Nucleus accumbens (tissue), 56 donors: ENCODE measurements around the gene AK8.
A peak's percentile ranks its signal among the peaks of the same experiment; 100 is the strongest.

Source experiments
- DNase-seq, 56 donors: peaks; one replicate each; lab custom pipeline; 2025; lab: John Stamatoyannopoulos, UW

AK8 gene, protein sequence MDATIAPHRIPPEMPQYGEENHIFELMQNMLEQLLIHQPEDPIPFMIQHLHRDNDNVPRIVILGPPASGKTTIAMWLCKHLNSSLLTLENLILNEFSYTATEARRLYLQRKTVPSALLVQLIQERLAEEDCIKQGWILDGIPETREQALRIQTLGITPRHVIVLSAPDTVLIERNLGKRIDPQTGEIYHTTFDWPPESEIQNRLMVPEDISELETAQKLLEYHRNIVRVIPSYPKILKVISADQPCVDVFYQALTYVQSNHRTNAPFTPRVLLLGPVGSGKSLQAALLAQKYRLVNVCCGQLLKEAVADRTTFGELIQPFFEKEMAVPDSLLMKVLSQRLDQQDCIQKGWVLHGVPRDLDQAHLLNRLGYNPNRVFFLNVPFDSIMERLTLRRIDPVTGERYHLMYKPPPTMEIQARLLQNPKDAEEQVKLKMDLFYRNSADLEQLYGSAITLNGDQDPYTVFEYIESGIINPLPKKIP

DNA sequence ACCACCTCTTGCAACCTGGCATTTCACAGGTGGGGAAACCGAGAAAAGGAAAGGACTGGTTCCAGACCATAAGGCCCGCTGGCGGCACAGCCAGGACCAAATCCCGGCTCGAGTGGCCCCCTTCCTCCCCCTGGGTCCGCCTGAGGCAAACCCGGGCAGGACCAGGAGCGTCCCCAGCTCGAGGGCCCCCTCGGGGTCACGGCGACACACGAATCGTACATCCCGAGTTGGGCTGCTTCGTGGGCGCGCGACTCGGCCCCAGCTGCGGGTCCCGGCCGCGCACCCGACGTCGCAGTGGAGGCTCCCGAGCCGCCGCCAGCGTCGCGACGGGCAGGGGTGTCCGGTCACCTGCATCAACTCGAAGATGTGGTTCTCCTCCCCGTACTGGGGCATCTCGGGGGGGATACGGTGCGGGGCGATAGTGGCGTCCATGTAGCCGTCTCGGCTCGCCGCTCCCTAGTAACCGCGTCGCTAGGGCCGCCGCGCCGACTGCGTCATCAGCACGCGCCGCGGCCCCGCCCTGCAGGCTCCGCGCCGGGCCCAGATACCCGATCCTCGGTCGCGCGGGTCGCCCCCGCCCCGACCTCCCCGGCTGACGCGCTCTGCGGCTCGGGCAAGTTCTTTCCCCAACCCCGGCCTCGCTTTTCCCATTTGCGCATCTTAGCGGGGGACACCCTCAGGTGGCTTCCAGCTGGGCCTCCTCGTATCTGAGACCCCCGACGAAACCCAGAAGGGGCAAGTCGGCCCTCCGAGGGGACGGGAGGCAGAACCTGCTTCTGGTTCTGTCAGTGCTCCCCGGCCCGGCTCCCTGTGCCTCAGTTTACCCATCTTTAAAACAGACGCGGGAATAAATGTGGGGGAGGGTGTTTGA is at the start of gene AK8:
TSS of gene AK8 (minus strand) at position 461 of the 871 bp plus-strand sequence. CDS start at position 432, 29 bp downstream.
- peak in 49 of 56 donors; percentile 19 to 78 (median 51) for DNase-seq

DNA sequence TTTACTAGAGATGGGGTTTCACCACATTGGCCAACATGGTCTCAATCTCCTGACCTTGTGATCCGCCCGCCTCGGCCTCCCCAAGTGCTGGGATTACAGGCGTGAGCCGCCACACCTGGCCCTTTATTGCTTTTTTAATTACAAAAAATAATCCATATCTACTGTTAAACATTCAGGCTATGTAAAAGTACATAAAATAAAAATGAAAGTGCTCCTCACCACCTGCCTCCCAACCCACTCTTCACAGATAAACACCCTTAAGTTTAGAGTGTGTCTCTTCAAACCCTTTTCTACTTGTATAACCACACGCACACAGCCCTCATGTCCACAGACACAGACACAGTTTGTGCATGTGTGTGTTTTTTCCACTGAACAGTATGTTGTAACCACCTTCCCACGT is 49.6 kb upstream of the AK8 start:
- DNase-seq, result no peak

GRCh38 chr9:132923346-132923902 is 45.3 kb upstream of the AK8 start:
- DNase-seq, result no peak

DNA sequence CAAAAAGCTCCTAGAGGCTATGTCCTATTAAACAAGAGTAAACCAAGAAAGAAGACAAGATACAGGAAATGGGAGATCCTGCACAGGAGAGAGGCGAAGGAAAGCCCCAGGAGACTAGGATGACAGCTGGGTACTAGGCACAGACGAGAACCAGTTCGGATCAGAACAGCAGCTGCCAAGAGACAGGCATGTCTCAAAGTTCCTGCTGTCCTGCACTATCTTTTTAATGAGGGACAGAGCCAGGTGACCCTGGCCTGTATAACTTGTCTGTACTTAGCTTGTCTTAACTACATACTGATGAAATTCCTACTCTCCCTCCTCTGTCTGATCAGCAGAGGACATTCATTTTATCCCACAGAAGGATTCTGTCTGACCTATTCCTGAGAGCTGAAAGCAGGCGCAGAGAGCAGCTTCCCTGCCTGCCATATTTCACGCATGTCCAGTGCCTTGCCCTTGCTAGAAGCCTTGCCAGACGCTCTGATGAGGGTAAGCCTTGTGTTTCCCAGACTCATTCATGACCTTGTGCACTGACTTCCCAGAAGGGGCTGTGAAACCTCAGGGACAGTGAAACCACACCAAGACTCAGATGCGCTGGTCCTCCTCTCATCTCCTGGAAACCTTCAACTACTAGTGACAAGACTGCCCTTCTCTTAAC is 41.7 kb upstream of the AK8 start:
- DNase-seq, result no peak

DNA sequence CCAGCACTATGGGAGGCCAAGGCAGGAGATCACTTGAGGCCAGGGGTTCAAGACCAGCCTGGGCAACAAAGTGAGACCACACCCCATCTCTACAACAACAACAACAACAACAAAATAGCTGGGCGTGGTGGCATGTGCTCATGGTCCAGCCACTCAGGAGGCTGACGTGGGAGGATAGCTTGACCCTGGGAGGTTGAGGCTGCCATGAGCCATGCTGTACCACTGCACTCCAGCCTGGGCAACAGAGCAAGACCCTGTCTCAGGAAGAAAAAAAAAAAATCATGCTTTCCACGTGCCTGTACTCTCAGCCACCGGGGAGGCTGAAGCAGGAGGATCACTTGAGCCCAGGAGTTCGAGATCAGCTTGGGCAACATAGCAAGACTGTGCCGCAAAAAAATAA is 36.8 kb upstream of the AK8 start:
- DNase-seq, result no peak

DNA sequence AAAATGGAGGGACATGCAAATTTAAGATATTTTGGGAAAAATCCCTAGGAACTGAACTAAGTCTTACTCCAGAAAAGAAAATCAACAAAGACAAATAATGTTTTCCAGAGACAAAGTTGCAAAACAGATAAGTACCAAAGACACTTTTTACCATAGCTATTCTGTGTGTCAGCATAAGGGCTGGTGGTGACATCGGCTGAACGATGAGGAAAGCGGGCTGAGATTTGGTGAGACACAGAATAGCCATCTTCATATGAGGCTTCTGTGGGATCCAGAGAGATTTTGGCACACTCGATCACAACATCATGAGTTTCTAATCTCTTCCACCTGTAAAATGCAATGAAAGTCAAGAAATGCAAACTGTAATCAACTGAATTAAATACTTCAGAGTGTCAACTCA is 34.0 kb upstream of the AK8 start:
- no peak for DNase-seq

DNA sequence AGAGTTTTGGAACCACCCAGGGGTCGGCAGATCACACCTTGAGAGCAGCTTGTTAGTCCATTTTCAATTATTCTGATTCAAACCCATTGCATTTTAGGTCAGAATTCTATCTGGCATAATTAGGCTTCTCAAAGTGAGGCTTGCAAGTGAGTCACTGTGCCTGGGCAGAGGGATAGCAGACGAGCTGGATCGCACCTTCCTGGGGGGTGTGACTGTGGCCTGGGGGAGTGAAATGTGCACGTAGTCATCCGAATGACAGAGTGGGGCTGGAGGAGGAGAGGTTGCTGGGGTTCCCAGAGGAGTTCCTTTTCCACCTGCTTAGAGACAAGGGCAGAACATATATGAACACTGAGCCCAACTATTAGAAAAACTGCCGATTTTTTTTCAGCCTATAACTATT is 32.3 kb upstream of the AK8 start:
- no peak for DNase-seq

GRCh38 chr9:132909311-132909710 is 31.2 kb upstream of the AK8 start:
- no peak for DNase-seq

GRCh38 chr9:132908635-132909034 is 30.6 kb upstream of the AK8 start:
- DNase-seq, result no peak

GRCh38 chr9:132905726-132906125 is 27.6 kb upstream of the AK8 start:
- no peak for DNase-seq

GRCh38 chr9:132903574-132904492 is 25.7 kb upstream of the AK8 start:
- DNase-seq, result no peak

GRCh38 chr9:132901858-132902831 is 24.1 kb upstream of the AK8 start:
- DNase-seq, result peak in 48 of 56 donors; percentile 17 to 86 (median 62)

DNA sequence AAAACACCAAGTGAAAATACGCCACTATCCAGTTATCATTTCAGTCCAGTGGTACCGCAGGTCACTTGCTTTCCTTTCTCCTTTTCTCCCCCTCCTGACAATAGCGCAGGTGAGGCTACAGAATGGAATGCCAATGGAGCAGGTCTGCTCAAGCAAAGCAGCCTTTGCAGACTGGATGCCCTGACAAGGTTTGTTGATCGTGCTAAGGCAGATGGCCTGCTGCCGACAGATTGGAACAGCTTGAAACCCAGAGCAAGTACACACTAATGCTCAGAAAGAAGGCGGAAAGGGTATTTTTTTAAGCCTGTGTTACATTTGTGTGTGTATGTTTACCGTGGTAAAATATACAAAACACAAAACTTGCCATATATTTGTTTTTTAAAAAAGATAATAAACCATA is 20.0 kb upstream of the AK8 start:
- no peak for DNase-seq

GRCh38 chr9:132896906-132897305 is 18.8 kb upstream of the AK8 start:
- peak in 48 of 56 donors; percentile 10 to 85 (median 60) for DNase-seq

DNA sequence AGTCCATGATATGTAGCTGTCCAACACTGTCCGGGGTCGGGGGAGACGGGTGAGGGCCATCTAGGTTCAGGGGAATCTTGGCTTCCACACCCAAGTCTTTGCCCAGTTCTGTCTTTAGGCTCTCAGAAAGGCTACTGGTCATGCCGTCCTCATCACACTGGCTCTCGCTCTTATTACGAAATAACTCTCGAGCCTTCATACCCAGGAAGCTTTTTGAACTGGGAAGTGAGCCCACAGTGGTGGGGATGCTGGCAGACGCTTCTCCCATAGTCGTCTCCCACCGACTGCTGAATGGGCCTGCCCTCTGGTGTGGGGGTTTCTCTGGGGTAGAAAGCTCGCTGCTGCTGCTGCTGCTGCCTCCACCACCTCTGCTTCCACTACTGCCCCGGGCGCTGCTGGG is 18.2 kb upstream of the AK8 start:
- DNase-seq, result peak in 1 of 56 donors; percentile 22

DNA sequence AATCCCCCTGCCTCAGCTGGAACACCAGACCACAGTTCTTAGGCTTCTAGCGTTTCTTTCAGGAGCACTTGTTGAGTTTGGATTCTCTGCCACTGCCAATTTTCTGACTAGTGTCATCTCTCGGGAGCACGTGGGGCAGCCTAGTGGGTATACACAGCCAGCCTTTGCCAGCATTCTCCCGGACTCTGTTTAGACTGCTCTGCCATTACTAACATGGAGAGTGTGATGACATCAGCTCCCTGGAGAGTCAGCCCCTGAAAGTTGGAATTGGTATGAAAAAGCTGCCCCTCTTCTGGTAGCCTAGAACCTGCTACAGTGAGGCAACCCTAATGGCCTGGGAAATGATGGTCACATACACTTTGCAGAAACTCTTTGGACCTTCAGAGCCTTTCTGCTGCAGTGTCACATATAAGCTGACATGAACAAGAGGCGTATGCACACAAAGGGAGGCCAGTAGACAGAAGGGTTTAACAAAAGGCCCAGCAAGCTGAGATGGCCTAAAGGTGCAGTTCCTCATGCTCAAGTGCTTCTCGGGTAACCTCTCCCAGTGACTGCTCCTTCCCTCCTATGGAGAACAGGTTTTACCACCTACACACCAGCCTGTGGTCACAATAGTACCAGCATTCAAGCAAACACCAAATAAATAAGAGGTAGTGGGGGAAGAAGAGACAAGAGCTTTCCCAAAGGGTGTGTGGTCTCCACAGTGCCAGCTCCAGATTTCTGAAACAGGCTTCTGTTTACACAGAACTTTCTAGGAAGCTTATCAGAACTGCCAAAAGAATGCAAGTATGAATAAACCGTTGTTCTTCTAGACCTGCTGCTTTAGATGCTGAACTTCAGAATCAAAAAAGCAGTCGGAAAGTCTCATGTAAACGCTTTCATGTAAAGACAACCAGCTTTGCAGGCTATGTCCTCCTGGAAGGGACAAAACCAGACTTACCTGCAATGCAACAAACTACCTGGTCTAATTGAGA is 17.1 kb upstream of the AK8 start:
- no peak for DNase-seq

- DNase-seq, result peak in 9 of 56 donors; percentile 9 to 49 (median 16)
Measured at GRCh38 chr9:132894346-132894745, 16.3 kb upstream of the AK8 start.
